OCI-LY1 (cell line): Measurements from ENCODE around the gene ALDH1A1.

Experiments used
- H2AFZ ChIP-seq: fragments of 200-600 bp; sonication (generic), shearing (Covaris generic); 2 replicates; pipeline ENCODE4 v1.6.0; 2014; ENCODE audit warnings: antibody characterized with exemption, mild to moderate bottlenecking, low read length
- H3F3A ChIP-seq: fragments of 200-600 bp; sonication (generic), shearing (Covaris generic); 2 replicates; pipeline ENCODE4 v1.6.0; 2014; ENCODE audit warnings: mild to moderate bottlenecking, antibody characterized with exemption, low read length, moderate library complexity; ENCODE audit not compliant: insufficient read depth
- H3K27ac ChIP-seq: fragments of 200-600 bp; sonication (generic); 2 replicates; pipeline ENCODE4 v1.5.1; 2014; ENCODE audit warnings: low read length, mixed run types, mild to moderate bottlenecking, low read depth; ENCODE audit not compliant: poor library complexity, severe bottlenecking
- H3K27me3 ChIP-seq: fragments of 200-600 bp; sonication (generic); 2 replicates; pipeline ENCODE4 v1.6.0; 2014; ENCODE audit warnings: antibody characterized with exemption, mild to moderate bottlenecking, low read length, moderate library complexity; ENCODE audit not compliant: insufficient read depth
- H3K36me3 ChIP-seq: fragments of 200-600 bp; sonication (generic); 2 replicates; pipeline ENCODE4 v1.6.1; 2014; ENCODE audit warnings: mild to moderate bottlenecking, antibody characterized with exemption, low read length, moderate library complexity, mixed read lengths; ENCODE audit not compliant: insufficient read depth
- H3K4me1 ChIP-seq: fragments of 200-600 bp; sonication (generic); 2 replicates; pipeline ENCODE4 v1.5.1; 2014; ENCODE audit warnings: mild to moderate bottlenecking, low read length, moderate library complexity; ENCODE audit not compliant: insufficient read depth, severe bottlenecking
- H3K4me2 ChIP-seq: fragments of 200-600 bp; sonication (generic), shearing (Covaris generic); 2 replicates; pipeline ENCODE4 v1.6.1; 2014; ENCODE audit warnings: low read length
- H3K4me3 ChIP-seq: fragments of 200-600 bp; sonication (generic); 2 replicates; pipeline ENCODE4 v1.5.1; 2014; ENCODE audit warnings: low read length, low read depth, mild to moderate bottlenecking, mixed read lengths; ENCODE audit not compliant: poor library complexity, severe bottlenecking
- H3K79me2 ChIP-seq: fragments of 200-600 bp; shearing (Covaris generic); 2 replicates; pipeline ENCODE4 v1.6.1; 2016; ENCODE audit warnings: mixed run types, low read length, mixed read lengths; ENCODE audit not compliant: insufficient read depth
- H3K9ac ChIP-seq: fragments of 200-600 bp; sonication (generic), shearing (Covaris generic); 2 replicates; pipeline ENCODE4 v1.6.1; 2014; ENCODE audit warnings: mild to moderate bottlenecking, low read length, mixed read lengths
- H3K9me2 ChIP-seq: fragments of 200-600 bp; sonication (generic), shearing (Covaris generic); 2 replicates; pipeline ENCODE4 v1.6.1; 2014; ENCODE audit warnings: low read depth, mild to moderate bottlenecking, low read length, mixed read lengths
- H3K9me3 ChIP-seq: fragments of 200-600 bp; shearing (Covaris generic); 2 replicates; pipeline ENCODE4 v1.6.1; 2014; ENCODE audit warnings: low read length, mixed read lengths
- H4K20me1 ChIP-seq: fragments of 200-600 bp; sonication (generic), shearing (Covaris generic); 2 replicates; pipeline ENCODE4 v1.6.0; 2016; ENCODE audit warnings: mild to moderate bottlenecking, low read length; ENCODE audit not compliant: insufficient read depth
- EZH2 ChIP-seq: fragments of 200-600 bp; sonication (generic), shearing (Covaris generic); IDR thresholded peaks from 2 replicates; pipeline ENCODE4 v1.8.0; 2017; ENCODE audit warnings: borderline replicate concordance, mixed run types, mild to moderate bottlenecking, antibody characterized with exemption, low read length, moderate library complexity, mixed read lengths
- TF ChIP-seq, protein P1 (sequence below): fragments of 200-600 bp; sonication (generic), shearing (Covaris generic); IDR thresholded peaks from 2 replicates; pipeline ENCODE4 v1.5.1; 2017; ENCODE audit warnings: mild to moderate bottlenecking, antibody characterized with exemption, low read length, moderate library complexity, mixed read lengths

The ALDH1A1 gene

DNA sequence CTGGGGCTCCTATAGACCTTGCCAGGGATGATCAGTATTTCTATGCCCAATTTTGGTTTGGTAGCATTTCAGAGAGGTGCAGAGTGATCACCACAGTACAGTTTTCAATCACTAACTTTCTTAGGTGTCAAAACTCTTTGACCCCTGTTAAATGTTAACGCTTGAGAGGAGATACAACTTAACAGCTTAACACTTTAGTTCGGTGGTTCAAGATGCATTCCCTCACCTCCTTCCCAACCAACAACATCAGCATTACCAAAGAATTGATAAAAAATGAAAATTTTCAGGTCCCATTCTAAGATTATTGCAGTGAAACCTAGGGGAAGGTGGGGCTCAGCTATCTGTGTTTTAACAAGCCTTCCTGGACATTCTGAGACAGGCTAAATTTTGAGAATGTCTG is 16.2 kb downstream of the ALDH1A1 start:
- Histone ChIP-seq H2AFZ (no peak overlapping the region), H3K36me3 (no peaks in the 10 kb centered on the region)

DNA sequence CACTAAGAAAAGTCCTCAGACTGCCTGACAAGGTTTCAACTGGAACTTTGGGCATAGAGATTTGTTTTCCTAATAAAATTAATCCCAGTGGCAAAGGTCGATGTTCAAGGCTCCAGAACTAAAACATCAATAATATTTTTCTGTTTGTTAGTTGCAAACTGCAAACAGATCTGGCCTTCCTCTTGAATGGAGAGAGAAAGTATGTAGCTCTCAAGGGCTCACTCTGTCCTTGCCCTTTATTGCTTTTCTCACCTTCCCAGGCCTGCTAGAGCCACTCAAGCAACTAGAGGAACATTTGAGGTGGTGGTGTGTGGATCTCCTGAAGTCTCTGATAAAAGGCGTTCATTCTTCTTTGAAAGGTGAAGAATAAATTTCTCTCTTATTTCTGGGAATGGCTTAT is 16.6 kb downstream of the ALDH1A1 start:
- H2AFZ ChIP-seq: no peak overlapping the region
- H3K4me3 ChIP-seq: no peak overlapping the region
- no peaks in the 10 kb centered on the region for H3K79me2 ChIP-seq
- no peaks in the 10 kb centered on the region for H3F3A ChIP-seq
- no peaks in the 10 kb centered on the region for H4K20me1 ChIP-seq
- TF ChIP-seq EZH2: no peak
- TF ChIP-seq, protein P1, sequence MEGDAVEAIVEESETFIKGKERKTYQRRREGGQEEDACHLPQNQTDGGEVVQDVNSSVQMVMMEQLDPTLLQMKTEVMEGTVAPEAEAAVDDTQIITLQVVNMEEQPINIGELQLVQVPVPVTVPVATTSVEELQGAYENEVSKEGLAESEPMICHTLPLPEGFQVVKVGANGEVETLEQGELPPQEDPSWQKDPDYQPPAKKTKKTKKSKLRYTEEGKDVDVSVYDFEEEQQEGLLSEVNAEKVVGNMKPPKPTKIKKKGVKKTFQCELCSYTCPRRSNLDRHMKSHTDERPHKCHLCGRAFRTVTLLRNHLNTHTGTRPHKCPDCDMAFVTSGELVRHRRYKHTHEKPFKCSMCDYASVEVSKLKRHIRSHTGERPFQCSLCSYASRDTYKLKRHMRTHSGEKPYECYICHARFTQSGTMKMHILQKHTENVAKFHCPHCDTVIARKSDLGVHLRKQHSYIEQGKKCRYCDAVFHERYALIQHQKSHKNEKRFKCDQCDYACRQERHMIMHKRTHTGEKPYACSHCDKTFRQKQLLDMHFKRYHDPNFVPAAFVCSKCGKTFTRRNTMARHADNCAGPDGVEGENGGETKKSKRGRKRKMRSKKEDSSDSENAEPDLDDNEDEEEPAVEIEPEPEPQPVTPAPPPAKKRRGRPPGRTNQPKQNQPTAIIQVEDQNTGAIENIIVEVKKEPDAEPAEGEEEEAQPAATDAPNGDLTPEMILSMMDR: no peak
- H3K4me2 ChIP-seq: no peak overlapping the region
- no peaks in the 10 kb centered on the region for H3K27me3 ChIP-seq
- no peaks in the 10 kb centered on the region for H3K36me3 ChIP-seq
- H3K9ac ChIP-seq: no peak overlapping the region
- H3K9me3 ChIP-seq: no peaks in the 10 kb centered on the region
- no peaks in the 10 kb centered on the region for H3K9me2 ChIP-seq
- no peaks in the 10 kb centered on the region for H3K4me1 ChIP-seq
- H3K27ac ChIP-seq: no peak overlapping the region

More for the DNA sequence above, 16.2 kb downstream of the ALDH1A1 start:
- Histone ChIP-seq H3K27ac (no peak overlapping the region), H3F3A (no peaks in the 10 kb centered on the region), H3K27me3 (no peaks in the 10 kb centered on the region), H3K9me3 (no peaks in the 10 kb centered on the region), H3K4me2 (no peak overlapping the region), H3K4me3 (no peak overlapping the region), H3K79me2 (no peaks in the 10 kb centered on the region), H3K9ac (no peak overlapping the region), H3K9me2 (no peaks in the 10 kb centered on the region), H3K4me1 (no peaks in the 10 kb centered on the region), H4K20me1 (no peaks in the 10 kb centered on the region)
- no peak for TF ChIP-seq EZH2
- TF ChIP-seq, protein P1: no peak

- Histone ChIP-seq H3K9ac (no peak overlapping the region), H3K79me2 (no peaks in the 10 kb centered on the region), H3K9me3 (no peaks in the 10 kb centered on the region), H3F3A (no peaks in the 10 kb centered on the region), H3K36me3 (no peaks in the 10 kb centered on the region), H3K9me2 (no peaks in the 10 kb centered on the region), H3K27ac (no peak overlapping the region), H3K4me2 (no peak overlapping the region), H2AFZ (no peak overlapping the region), H4K20me1 (no peaks in the 10 kb centered on the region), H3K27me3 (no peaks in the 10 kb centered on the region), H3K4me3 (no peak overlapping the region), H3K4me1 (no peaks in the 10 kb centered on the region)
- no peak for TF ChIP-seq EZH2
- TF ChIP-seq, protein P1: no peak
Observed at GRCh38 chr9:72935595-72935994, 17.3 kb downstream of the ALDH1A1 start.
